OCI-LY1 (cell line): ENCODE results near the gene IRX4.

ENCODE experiments used
- H2AFZ ChIP-seq: fragments of 200-600 bp; sonication (generic), shearing (Covaris generic); 2 replicates; pipeline ENCODE4 v1.6.0; 2014; ENCODE audit warnings: antibody characterized with exemption, mild to moderate bottlenecking, low read length
- H3F3A ChIP-seq: fragments of 200-600 bp; sonication (generic), shearing (Covaris generic); 2 replicates; pipeline ENCODE4 v1.6.0; 2014; ENCODE audit warnings: mild to moderate bottlenecking, antibody characterized with exemption, low read length, moderate library complexity; ENCODE audit not compliant: insufficient read depth
- H3K27ac ChIP-seq: fragments of 200-600 bp; sonication (generic); 2 replicates; pipeline ENCODE4 v1.5.1; 2014; ENCODE audit warnings: low read length, mixed run types, mild to moderate bottlenecking, low read depth; ENCODE audit not compliant: poor library complexity, severe bottlenecking
- H3K27me3 ChIP-seq: fragments of 200-600 bp; sonication (generic); 2 replicates; pipeline ENCODE4 v1.6.0; 2014; ENCODE audit warnings: antibody characterized with exemption, mild to moderate bottlenecking, low read length, moderate library complexity; ENCODE audit not compliant: insufficient read depth
- H3K36me3 ChIP-seq: fragments of 200-600 bp; sonication (generic); 2 replicates; pipeline ENCODE4 v1.6.1; 2014; ENCODE audit warnings: mild to moderate bottlenecking, antibody characterized with exemption, low read length, moderate library complexity, mixed read lengths; ENCODE audit not compliant: insufficient read depth
- H3K4me1 ChIP-seq: fragments of 200-600 bp; sonication (generic); 2 replicates; pipeline ENCODE4 v1.5.1; 2014; ENCODE audit warnings: mild to moderate bottlenecking, low read length, moderate library complexity; ENCODE audit not compliant: insufficient read depth, severe bottlenecking
- H3K4me2 ChIP-seq: fragments of 200-600 bp; sonication (generic), shearing (Covaris generic); 2 replicates; pipeline ENCODE4 v1.6.1; 2014; ENCODE audit warnings: low read length
- H3K4me3 ChIP-seq: fragments of 200-600 bp; sonication (generic); 2 replicates; pipeline ENCODE4 v1.5.1; 2014; ENCODE audit warnings: low read length, low read depth, mild to moderate bottlenecking, mixed read lengths; ENCODE audit not compliant: poor library complexity, severe bottlenecking
- H3K79me2 ChIP-seq: fragments of 200-600 bp; shearing (Covaris generic); 2 replicates; pipeline ENCODE4 v1.6.1; 2016; ENCODE audit warnings: mixed run types, low read length, mixed read lengths; ENCODE audit not compliant: insufficient read depth
- H3K9ac ChIP-seq: fragments of 200-600 bp; sonication (generic), shearing (Covaris generic); 2 replicates; pipeline ENCODE4 v1.6.1; 2014; ENCODE audit warnings: mild to moderate bottlenecking, low read length, mixed read lengths
- H3K9me2 ChIP-seq: fragments of 200-600 bp; sonication (generic), shearing (Covaris generic); 2 replicates; pipeline ENCODE4 v1.6.1; 2014; ENCODE audit warnings: low read depth, mild to moderate bottlenecking, low read length, mixed read lengths
- H3K9me3 ChIP-seq: fragments of 200-600 bp; shearing (Covaris generic); 2 replicates; pipeline ENCODE4 v1.6.1; 2014; ENCODE audit warnings: low read length, mixed read lengths
- H4K20me1 ChIP-seq: fragments of 200-600 bp; sonication (generic), shearing (Covaris generic); 2 replicates; pipeline ENCODE4 v1.6.0; 2016; ENCODE audit warnings: mild to moderate bottlenecking, low read length; ENCODE audit not compliant: insufficient read depth
- CTCF ChIP-seq: fragments of 200-600 bp; sonication (generic), shearing (Covaris generic); IDR thresholded peaks from 2 replicates; pipeline ENCODE4 v1.5.1; 2017; ENCODE audit warnings: mild to moderate bottlenecking, antibody characterized with exemption, low read length, moderate library complexity, mixed read lengths
- EZH2 ChIP-seq: fragments of 200-600 bp; sonication (generic), shearing (Covaris generic); IDR thresholded peaks from 2 replicates; pipeline ENCODE4 v1.8.0; 2017; ENCODE audit warnings: borderline replicate concordance, mixed run types, mild to moderate bottlenecking, antibody characterized with exemption, low read length, moderate library complexity, mixed read lengths

Gene IRX4

GRCh38 chr5:1892685-1893445, 10.1 kb upstream of the IRX4 start:
- no peak overlapping the region for H3K4me3 ChIP-seq
- TF ChIP-seq CTCF (no peak), EZH2 (no peak)
- no peaks in the 10 kb centered on the region for H3F3A ChIP-seq
- H3K27me3 ChIP-seq: 0 out of 2 replicates have a peak, but pooled peaks cover 3% of the 10 kb centered on the region
- H3K36me3 ChIP-seq: no peaks in the 10 kb centered on the region
- no peaks in the 10 kb centered on the region for H3K79me2 ChIP-seq
- H3K27ac ChIP-seq: no peak overlapping the region
- H3K4me1 ChIP-seq: no peaks in the 10 kb centered on the region
- no peak overlapping the region for H3K4me2 ChIP-seq
- H3K9me3 ChIP-seq: no peaks in the 10 kb centered on the region
- no peak overlapping the region for H3K9ac ChIP-seq
- H3K9me2 ChIP-seq: no peaks in the 10 kb centered on the region
- no peaks in the 10 kb centered on the region for H4K20me1 ChIP-seq
- no peak overlapping the region for H2AFZ ChIP-seq

- TF ChIP-seq EZH2 (no peak), CTCF (no peak)
- Histone ChIP-seq H3K27me3 (0 out of 2 replicates have a peak, but pooled peaks cover 3% of the 10 kb centered on the region), H3K4me1 (no peaks in the 10 kb centered on the region), H3K4me2 (no peak overlapping the region), H3K36me3 (no peaks in the 10 kb centered on the region), H3K4me3 (no peak overlapping the region), H3K9ac (no peak overlapping the region), H3K9me3 (no peaks in the 10 kb centered on the region), H4K20me1 (no peaks in the 10 kb centered on the region), H2AFZ (no peak overlapping the region), H3K9me2 (no peaks in the 10 kb centered on the region), H3K27ac (no peak overlapping the region), H3F3A (no peaks in the 10 kb centered on the region), H3K79me2 (no peaks in the 10 kb centered on the region)
These were observed 9.5 kb upstream of the IRX4 start for GRCh38 chr5:1892211-1892610.

GRCh38 chr5:1891391-1891790, 8.7 kb upstream of the IRX4 start:
- Histone ChIP-seq H4K20me1 (no peaks in the 10 kb centered on the region), H3K9ac (no peak overlapping the region), H3K36me3 (no peaks in the 10 kb centered on the region), H3F3A (no peaks in the 10 kb centered on the region), H3K9me2 (no peaks in the 10 kb centered on the region), H2AFZ (no peak overlapping the region), H3K4me2 (no peak overlapping the region), H3K4me3 (no peak overlapping the region), H3K79me2 (no peaks in the 10 kb centered on the region), H3K9me3 (no peaks in the 10 kb centered on the region), H3K4me1 (no peaks in the 10 kb centered on the region), H3K27ac (no peak overlapping the region), H3K27me3 (0 out of 2 replicates have a peak, but pooled peaks cover 3% of the 10 kb centered on the region)
- TF ChIP-seq CTCF: no peak
- no peak for TF ChIP-seq EZH2
